IPS-11a (cell line): ENCODE data around the gene EPHB2.

Experiments used
- H3K4me3 ChIP-seq: one replicate; pipeline ENCODE4 v1.5.1; 2013; ENCODE audit warnings: low read depth, low read length, control low read depth

The EPHB2 gene

DNA sequence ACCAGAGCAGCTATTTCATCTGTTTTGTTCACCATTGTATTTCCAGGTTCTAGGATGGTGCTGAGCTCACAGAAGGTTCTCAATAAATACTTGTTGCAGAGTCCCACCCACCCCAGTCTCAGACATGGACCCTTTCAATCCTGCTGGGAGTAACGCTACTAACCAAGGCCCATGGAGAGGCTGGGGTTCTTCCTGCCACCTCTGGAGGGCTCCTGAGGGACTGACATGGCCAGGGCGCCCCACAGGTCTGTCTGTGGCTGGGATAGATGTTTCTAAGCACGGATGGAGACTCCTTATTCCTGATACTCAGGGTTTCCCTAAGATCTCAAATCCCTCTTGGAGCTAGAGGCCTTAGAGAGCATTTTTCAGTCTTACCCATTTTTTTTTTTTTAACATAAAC lies 87.4 kb downstream of the EPHB2 start:
- H3K4me3 ChIP-seq: no peak overlapping the region

DNA sequence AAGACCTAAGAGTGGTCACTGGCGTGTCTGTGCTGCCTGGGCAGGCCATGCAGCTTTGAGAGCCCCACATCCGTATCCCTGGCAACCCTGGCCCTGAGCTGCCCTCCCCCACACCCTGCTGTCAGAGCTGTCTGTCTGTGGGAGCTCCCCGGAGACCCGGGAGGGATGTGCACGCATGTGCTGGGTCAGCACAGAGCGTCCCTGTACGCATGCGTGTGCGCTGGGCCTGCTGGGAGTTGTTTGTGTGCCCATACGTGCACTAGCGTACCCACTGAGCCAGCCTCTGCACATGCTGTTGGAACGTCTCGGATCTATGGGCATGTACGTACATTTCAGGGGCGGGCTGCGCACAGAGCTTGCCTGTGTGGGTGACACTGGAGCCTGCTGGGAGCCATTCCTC lies 89.3 kb downstream of the EPHB2 start:
- no peak overlapping the region for H3K4me3 ChIP-seq

DNA sequence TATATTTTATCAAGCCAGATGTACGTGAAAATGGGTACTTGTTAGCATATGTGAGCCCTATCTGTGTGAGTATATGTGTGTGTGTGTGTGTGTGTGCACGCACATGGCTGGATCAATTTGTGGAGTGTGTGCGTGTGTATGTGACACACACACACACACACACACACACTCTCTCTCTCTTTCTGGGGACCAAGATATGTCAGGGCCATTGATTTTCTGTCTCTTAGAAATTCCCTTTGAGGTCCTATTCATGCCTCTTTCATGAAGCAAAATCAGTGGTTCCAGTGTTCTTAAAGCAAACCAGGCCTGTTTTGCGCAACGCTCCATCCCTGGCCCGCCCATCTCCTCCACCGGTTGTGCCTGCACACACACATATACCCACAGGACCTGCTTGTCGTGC lies 90.0 kb downstream of the EPHB2 start:
- H3K4me3 ChIP-seq: no peak overlapping the region

DNA sequence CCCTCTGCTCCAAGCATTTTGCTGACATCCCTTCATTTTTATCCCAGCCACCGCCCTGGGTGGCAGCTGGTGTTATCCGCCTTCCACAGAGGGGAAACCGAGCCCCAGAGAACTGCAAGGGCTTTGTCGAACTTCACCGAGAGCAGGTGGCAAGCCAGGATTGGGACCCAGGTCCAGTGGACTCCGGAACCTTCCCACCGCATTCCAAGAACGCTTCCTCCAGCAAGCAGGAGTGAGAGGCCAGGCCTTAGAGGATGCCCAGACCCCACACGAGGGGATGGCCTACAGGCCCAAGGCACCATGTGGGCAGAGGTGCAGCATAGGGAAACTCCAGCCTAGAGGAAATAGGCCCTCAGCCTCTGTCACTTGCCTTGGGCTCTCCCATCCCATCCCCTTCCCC lies 90.7 kb downstream of the EPHB2 start:
- H3K4me3 ChIP-seq: no peak overlapping the region

DNA sequence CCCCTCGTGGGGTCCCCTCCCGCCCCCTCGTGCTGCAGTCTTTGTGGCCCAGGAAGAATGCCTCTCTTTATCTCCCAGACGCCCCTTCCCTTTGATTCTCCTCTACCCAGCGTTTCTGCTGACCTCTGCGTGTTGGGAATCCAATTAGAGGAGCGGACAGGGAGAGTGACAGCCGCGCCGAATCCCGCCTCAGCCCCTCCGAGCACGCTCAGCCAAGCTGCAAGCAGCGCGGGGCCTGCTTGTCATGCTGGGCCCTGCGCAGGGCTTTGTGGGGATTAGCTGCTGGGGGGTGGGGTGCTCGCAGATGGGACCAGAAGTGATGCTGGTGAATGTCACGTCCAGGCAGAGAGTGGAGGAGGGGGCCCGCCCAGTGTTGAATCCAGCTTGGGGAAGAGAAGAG lies 91.1 kb downstream of the EPHB2 start:
- no peak overlapping the region for H3K4me3 ChIP-seq

DNA sequence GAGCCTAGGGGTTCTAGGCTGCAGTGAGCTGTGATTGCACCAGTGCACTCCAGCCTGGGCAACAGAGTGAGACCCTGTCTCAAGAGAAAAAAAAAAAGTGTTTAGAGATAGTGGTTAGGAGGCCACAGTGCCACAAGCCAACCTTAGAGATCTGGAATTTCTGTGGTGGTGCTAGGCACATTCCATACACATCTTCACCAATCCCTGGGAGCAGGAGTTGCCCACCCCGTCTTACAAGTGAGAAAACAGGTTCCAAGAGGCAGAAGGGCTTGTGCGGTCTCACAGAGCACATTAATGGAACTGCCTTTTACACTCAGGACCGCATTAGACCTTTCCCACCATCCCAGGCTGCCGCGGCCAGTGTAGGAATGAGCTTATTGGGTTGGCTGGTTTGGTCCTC lies 93.2 kb downstream of the EPHB2 start:
- H3K4me3 ChIP-seq: no peak overlapping the region

DNA sequence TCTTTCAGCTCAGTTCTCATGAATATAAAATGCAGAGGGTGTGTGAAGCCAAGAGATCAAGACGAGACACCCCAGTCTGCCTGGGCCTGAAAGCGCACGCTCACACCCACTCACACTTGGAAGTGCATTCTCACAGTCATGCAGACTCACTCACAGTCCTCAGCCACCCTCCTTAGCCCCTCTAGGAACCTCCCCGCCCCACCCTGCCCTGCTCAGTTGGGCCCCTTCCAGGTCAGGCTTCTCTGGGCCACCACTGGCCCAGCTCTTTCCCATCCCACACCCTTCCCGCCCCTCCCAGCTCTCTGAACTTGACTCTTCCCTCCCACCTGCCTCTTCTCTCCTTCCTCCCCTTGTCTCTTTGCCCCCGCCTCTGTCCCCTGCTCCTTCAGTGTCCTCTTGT lies 93.8 kb downstream of the EPHB2 start:
- H3K4me3 ChIP-seq: no peak overlapping the region

DNA sequence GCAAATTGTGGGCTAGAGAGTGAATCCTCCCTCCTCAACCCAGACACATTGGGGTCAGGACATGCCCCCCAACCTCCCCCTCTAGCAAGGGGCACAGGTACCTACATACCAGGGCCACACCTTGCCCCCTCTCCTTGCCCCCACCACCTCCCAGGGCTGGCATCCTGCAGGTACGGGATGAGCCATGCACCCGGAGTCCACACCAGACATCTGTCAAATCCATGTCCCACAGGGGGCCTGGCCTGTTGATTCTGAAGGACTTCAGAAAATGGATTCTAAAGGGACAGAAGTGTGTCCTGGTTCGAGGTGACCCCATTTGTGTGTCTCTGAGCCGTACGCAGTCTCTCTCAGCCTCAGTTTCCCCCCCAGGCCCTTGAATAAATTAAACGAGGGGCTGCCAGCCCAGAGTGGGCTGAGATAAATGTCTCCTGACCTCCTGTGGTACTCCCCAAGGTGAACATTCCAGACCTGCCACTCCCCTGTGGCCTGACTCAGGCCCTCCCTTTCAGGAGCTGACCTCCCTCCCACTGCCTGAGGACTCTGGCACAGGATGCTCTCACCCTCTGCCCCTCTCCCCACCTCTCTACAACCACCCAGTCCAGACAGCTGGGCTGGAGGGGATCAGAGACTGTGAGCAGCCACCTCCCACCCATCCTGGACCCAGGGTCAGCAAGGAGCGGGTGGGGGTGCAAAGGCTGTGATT lies 94.5 kb downstream of the EPHB2 start:
- no peak overlapping the region for H3K4me3 ChIP-seq

DNA sequence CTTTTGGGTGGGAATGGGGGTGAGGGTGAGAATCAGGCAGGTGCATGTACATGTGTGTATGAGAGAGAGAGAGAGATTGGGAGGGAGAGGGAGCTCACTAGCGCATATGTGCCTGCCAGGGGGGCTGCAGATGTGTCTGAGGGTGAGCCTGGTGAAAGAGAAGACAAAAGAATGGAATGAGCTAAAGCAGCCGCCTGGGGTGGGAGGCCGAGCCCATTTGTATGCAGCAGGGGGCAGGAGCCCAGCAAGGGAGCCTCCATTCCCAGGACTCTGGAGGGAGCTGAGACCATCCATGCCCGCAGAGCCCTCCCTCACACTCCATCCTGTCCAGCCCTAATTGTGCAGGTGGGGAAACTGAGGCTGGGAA lies 95.0 kb downstream of the EPHB2 start:
- no peak overlapping the region for H3K4me3 ChIP-seq

DNA sequence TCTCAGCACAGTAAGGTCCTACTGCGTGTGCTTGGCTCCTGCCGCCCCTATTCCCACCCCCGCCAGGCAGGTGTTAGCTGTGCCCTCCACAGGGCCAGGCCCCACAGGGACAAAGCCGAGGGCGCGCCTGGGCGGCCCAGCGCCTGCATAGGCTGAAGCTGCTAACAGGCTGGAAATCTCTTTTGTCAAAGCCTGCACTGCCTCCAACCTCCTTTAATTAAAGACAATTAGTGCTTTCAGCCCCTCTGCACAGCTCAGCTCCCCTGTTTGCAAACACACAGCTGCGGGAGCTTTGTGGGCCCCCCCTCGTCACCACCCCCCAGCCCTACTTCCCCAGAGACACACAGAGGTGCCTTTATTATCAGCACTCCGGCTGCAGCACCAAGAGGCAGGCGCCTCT lies 95.9 kb downstream of the EPHB2 start:
- no peak overlapping the region for H3K4me3 ChIP-seq

DNA sequence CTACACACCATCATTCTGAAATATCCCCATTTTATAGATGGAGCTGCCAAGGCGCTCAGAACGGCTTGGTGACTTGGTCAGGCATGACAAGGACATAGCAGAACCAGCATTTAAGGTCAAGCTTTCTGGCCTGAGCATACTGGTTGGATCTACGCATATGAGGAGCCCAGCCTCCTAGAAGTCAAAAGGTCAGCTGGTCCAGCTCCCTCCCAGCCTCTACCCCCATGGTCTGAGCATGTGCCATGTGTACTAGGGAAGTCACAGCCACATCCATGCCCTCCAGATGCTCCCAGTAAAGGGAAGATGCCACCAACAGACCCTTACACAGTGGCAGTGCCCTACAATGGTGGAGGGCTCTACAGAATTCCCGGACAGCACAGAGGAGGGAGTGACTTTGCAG lies 96.7 kb downstream of the EPHB2 start:
- no peak overlapping the region for H3K4me3 ChIP-seq

DNA sequence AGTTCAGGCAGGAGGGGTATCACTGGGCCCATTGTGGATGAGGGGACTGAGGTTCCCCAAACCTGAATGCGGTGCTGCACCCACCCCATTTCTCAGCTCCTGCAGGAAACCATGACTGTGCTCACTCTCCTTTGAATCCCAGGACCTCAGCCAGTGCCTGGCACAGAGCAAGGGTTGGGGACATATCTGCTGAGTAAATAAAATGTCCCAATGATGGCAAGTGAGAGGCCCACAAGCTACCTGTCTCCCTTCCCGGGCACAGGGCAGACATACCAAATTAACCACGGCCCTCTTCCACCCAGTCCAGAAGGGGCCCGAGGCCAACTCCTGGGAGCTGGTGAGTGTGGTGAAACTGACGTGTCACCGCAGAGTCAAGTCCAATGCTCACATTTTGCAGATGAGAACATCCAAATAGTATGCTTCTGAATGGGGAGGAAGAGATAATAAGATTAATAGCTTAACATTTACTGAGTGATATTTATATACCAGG lies 97.6 kb downstream of the EPHB2 start:
- no peak overlapping the region for H3K4me3 ChIP-seq

DNA sequence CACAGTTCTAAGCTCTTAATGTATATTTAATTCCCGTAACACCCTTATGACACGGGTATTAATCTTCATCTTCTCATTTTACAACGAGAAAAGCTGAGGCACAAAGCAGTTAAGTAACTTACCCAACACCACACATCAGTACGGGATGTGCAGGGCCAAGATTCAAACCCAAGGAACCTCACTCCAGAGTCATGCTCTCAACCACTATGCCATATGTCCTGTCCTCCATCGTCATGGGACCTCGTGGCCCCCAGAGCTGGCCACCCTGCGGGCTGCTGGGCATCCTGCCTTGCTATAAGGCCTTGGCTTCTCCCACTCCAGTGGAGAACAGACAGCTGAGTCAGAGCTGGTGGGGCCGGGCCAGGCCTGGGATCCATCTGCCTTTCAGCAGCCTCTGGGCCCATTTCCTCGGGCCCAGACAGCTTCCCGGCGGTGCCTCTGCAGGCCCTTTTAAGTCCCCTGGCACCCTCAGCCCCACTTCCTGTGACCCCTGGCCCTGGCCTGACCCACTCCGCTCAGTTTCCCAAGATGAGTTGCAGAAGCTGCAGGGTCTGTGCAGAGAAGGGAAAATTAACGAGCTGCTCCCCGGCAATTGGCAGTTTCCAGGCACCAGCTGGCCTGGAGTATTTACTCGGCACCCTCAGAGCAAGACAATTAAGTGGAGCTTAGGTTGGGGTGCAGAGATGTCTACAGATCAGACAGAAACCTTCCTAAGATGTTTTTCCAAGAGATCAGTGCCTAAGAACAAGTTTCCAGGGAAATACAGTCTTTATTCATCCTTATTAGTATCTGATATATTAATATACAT lies 98.2 kb downstream of the EPHB2 start:
- H3K4me3 ChIP-seq: no peak overlapping the region

DNA sequence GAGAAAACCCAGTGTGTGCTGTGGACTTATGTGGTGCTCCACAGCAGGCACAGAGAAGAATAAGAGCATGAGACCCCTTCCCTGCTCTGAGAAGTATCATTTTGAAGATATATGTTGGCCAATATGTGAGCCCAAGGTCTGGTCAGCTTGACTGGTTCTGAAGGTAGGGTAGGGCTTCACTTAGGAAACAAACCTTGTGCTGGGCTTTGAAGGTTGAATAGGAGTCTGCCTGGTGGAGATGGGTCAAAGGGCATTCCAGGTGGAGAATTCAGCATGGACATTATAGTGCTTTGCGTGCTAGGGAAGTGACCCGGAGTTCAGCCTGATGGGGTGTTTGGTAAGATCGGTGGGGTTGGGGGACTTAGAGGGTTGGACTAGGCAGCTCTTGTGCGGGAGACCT lies 99.1 kb downstream of the EPHB2 start:
- no peak overlapping the region for H3K4me3 ChIP-seq

DNA sequence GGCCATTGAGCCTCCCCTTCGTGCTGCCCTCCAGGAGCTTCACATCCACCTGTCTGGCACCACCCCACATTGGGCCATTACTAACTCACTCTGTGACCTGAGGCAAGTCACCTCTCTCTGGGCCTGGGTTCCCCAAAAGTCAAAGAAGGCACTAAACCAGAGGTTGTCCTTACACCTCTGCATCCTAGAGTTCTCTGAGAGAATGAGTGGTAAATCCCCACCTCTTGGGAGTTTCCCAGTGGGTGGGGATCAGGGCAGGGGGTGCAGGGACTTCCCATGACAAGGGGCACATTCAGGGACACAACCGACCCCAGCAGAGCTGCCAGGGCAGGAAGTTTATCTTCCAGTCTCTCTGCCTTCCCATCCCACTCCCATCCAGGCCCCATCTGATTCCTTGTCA lies 99.7 kb downstream of the EPHB2 start:
- no peak overlapping the region for H3K4me3 ChIP-seq

DNA sequence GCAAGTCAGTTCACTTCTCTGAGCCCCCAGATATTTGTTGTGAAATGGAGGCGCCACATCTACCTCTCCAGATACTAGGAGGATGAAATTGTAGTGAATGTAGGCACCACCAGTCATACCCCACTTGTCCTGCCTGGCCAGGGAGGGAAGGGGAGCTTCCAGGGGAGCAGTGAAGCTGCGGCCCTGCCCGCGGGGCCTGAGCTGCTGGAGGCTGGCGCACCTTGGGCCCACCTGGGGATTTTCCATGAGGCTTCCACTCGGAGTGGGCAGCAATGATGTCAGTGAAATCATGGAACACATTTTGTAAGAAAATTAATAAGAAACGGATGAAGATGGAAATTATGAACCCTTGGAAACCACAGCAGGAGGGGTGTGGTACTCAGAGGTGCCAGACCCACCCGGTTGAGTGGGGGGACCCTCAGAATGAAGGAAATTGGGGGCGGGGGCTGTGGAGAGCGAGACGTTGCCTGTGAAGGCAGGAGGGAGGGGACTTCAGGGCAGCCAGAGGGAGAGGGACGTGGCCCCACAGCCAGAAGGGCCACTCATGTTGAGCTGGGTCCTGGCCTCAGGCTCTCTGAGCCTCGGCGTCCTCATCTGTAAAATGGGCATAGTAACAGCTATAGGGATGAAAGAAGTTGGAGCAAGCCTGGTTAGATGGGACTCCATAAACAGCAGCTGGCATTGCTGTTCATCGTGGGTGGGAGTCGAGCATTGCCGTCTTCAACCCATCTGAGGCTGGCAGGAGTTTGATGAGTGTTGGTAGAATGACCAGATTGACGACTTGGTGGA lies 101.6 kb downstream of the EPHB2 start:
- no peak overlapping the region for H3K4me3 ChIP-seq

DNA sequence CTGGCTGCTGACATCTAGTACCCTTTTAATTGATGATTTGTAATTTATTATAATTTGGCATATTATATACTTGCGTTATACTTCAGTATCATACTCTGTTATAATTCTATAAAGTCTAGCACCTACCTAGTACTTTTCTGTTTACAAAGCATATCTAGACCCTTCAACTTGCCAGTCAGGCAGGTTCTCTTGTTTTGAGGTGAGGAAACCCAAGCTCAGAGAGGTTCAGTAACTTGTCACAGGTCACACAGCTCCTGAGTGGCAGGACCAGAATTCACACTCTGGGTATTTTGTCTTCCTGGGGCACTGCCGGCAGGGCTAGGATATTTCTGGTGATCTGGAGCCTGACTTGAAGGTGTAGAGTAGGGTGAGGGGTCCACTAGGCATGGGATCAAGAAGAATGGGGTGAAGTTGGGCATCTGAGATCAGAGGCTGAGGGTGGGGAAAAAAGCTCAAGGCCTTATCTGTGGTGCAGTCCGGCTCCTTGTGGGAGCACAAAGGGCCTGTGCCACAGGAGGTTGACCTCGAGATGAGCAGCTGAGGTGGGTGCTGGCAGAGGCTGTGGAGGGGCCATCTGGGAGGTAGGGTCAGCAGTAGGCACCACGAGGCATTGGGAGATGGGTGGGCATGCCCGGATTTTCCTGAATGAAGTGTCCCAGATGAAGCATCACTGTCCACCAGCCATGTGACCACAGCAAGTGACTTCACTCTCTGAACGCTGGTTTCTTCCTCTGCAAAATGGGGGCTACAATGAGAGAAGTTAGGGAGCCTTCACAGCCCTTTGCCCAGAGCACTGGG lies 102.6 kb downstream of the EPHB2 start:
- H3K4me3 ChIP-seq: no peak overlapping the region

DNA sequence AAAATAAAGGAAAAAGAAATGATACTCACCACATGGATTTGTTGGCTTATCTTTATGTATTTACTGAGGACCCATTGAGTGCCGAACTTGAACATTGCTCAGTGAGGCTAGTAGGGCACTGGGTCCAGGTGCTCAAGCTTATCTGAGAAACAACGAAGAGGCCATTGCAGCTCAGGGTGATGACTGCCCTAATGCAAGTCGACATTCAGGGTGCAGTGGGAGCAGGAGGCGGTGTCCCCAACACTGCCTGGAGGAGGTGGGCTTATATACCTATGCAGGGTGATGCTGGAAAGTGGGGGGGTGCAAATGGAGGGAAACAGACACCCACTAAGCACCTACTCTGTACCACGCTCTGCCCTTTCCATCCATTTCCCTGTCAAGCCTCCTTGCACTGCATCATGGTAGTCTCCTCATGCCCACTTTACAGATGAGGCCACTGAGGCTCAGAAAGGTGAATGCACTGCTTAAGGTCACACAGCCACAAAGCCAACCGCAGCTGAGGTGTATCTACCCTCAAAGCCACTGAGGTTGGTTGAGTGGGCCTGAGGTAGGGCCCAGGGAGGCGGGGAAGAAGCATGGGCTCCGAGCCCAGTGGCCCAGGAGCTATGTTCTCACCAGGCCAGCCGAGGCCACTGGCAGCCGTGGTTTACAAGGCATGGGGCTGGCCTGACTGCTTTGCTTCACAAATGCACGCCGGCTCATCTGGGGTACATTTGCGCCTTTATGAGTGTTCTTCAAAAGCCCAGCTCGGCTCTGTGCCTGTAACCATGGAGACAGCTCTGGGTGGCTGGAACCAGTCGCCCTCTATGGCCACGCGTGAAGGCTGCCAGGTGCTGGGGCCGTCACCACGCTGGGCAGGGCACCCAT lies 103.8 kb downstream of the EPHB2 start:
- H3K4me3 ChIP-seq: no peak overlapping the region

DNA sequence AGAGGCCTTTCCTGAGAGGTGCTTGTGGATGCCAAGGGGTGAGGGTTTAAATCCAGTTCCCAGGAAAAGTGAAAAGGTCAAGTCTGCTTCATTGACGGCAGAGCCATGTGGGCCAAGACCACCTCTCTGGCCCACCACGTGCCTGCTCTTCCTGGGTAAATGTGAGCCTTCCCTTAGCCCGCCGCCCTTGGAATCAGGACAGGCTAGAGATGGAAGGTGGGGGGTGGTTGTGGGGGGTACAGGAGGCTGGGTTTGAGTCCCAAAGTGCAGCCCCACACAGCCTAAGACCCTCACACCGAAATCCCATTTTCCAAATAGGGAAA lies 104.4 kb downstream of the EPHB2 start:
- H3K4me3 ChIP-seq: no peak overlapping the region

DNA sequence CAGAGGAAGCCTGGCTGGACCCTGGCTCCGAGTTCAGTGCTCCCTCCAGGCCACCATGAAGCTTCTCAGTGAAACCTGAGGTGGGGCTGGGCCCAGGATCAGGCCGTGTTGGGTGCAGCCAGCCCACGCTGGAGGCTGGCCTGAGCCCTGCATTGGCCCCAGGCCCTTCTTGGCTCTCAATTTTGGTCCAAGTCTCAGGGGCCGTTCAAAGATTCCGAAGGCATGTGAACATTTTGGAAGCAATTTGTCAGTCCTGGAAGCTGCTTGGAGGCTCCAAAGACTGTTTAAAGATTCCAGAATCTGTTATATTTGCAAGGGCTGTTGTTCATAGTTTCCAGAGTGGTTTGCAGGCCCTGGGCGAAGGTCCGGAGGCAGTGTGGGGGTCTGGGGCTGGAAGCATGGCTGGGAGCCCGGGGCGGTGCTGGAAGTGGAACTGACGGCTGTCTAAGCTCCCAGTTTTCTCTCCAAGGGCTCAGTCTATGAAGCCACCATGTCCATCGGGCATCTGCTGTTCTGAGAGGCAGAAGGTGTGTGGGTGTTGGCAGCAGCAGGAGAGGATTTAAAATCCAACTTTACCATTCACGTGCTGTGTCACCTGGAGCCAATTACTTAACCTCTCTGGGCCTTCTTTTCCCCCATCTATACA lies 104.9 kb downstream of the EPHB2 start:
- H3K4me3 ChIP-seq: no peak overlapping the region
